IMR-90 (cell line): ENCODE data around the gene ADCY9. TPM values are rescaled to one million over a fixed set of nuclear protein-coding genes. Genes with fewer than 3 reads are reported as not detected.

Source experiments
- ATAC-seq: fragments of 200-7000 bp; cut with Tn5 transposase; 2 replicates; pipeline ENCODE4 v1.9.1; 2020; ENCODE audit warnings: low read depth, mild to moderate bottlenecking, moderate library complexity
- BruUV-seq: library from RNA; stranded (reverse); fragments of 400-500 nt; replicated peaks from 2 replicates; lab custom pipeline; 2021; lab: Mats Ljungman, UMichigan
- CTCF ChIA-PET: fragments of 300-600 bp; formaldehyde crosslinking; extraction: SDS; loops from one replicate; lab custom pipeline; 2021; ENCODE audit warnings: antibody characterized with exemption; lab: Yijun Ruan, JAX
- POLR2A ChIA-PET: fragments of 300-600 bp; sonication (Branson Sonifier 250); formaldehyde crosslinking; loops from one replicate; lab custom pipeline; 2022; ENCODE audit warnings: antibody characterized with exemption; ENCODE audit not compliant: unreplicated experiment; lab: Charles Lee
- DNase-seq: peaks from one replicate; pipeline ENCODE4 v3.0.0; 2013
- H2AFZ ChIP-seq: replicated peaks from 2 replicates; pipeline ENCODE3; 2013; ENCODE audit warnings: low read length, mild to moderate bottlenecking; ENCODE audit not compliant: poor library complexity
- H2AK5ac ChIP-seq: 2 replicates; pipeline ENCODE4 v1.6.1; 2013; ENCODE audit warnings: low read depth, low read length, inconsistent platforms
- H2AK9ac ChIP-seq: replicated peaks from 2 replicates; pipeline ENCODE3; 2013; ENCODE audit warnings: mild to moderate bottlenecking, low read depth, low read length, moderate library complexity; ENCODE audit not compliant: poor library complexity
- H2BK120ac ChIP-seq: 2 replicates; pipeline ENCODE4 v1.6.1; 2013; ENCODE audit warnings: low read depth, low read length, inconsistent platforms
- H2BK15ac ChIP-seq: 3 replicates; pipeline ENCODE4 v1.6.1; 2013; ENCODE audit warnings: low read depth, low read length, inconsistent platforms
- H2BK20ac ChIP-seq: 2 replicates; pipeline ENCODE4 v1.6.1; 2013; ENCODE audit warnings: low read depth, mild to moderate bottlenecking, inconsistent platforms, low read length, moderate library complexity
- H2BK5ac ChIP-seq: 2 replicates; pipeline ENCODE4 v1.6.1; 2013; ENCODE audit warnings: mild to moderate bottlenecking, low read depth, low read length, inconsistent platforms; ENCODE audit not compliant: poor library complexity, severe bottlenecking
- H3K14ac ChIP-seq: replicated peaks from 2 replicates; pipeline ENCODE4 v1.6.1; 2013; ENCODE audit warnings: low read depth, low read length, inconsistent platforms
- H3K18ac ChIP-seq: 2 replicates; pipeline ENCODE4 v1.6.1; 2013; ENCODE audit warnings: low read depth, low read length, control low read depth
- H3K23ac ChIP-seq: 2 replicates; pipeline ENCODE4 v1.6.1; 2013; ENCODE audit warnings: low read depth, low read length, inconsistent platforms
- H3K27ac ChIP-seq: 2 replicates; pipeline ENCODE4 v1.5.1; 2013; ENCODE audit warnings: mild to moderate bottlenecking, control low read depth, low read length; ENCODE audit not compliant: insufficient read depth
- H3K27me3 ChIP-seq: 2 replicates; pipeline ENCODE4 v1.6.1; 2013; ENCODE audit warnings: low read length; ENCODE audit not compliant: control insufficient read depth, insufficient read depth
- H3K36me3 ChIP-seq: 2 replicates; pipeline ENCODE4 v1.6.1; 2013; ENCODE audit warnings: low read length, mixed read lengths; ENCODE audit not compliant: control insufficient read depth, insufficient read depth
- H3K4ac ChIP-seq: 2 replicates; pipeline ENCODE4 v1.6.1; 2013; ENCODE audit warnings: low read depth, low read length, inconsistent platforms
- H3K4me1 ChIP-seq: 2 replicates; pipeline ENCODE4 v1.6.1; 2013; ENCODE audit warnings: low read length, mixed read lengths; ENCODE audit not compliant: control insufficient read depth, insufficient read depth
- H3K4me2 ChIP-seq: 2 replicates; pipeline ENCODE4 v1.6.1; 2013; ENCODE audit warnings: low read depth, mild to moderate bottlenecking, control low read depth, low read length, moderate library complexity
- H3K4me3 ChIP-seq: 2 replicates; pipeline ENCODE4 v1.5.1; 2013; ENCODE audit warnings: low read depth, mild to moderate bottlenecking, control low read depth, low read length, moderate library complexity; ENCODE audit not compliant: insufficient read depth
- H3K56ac ChIP-seq: 2 replicates; pipeline ENCODE4 v1.6.1; 2013; ENCODE audit warnings: low read length, inconsistent platforms; ENCODE audit not compliant: insufficient read depth; ENCODE audit errors: extremely low read depth
- H3K79me1 ChIP-seq, 2 experiments: 2 replicates each; pipeline ENCODE4 v1.6.1; 2013; ENCODE audit warnings: low read length in 2 of 2, inconsistent platforms in 1 of 2, low read depth in 1 of 2
- H3K9ac ChIP-seq: 2 replicates; pipeline ENCODE4 v1.6.1; 2013; ENCODE audit warnings: low read depth, low read length, control low read depth
- H3K9me1 ChIP-seq: 2 replicates; pipeline ENCODE4 v1.6.1; 2013; ENCODE audit warnings: low read length, inconsistent platforms; ENCODE audit not compliant: insufficient read depth
- H3K9me3 ChIP-seq: 2 replicates; pipeline ENCODE4 v1.6.1; 2013; ENCODE audit warnings: low read length; ENCODE audit not compliant: control insufficient read depth, insufficient read depth
- H4K20me1 ChIP-seq: 2 replicates; pipeline ENCODE4 v1.6.1; 2013; ENCODE audit warnings: low read length, inconsistent platforms; ENCODE audit not compliant: insufficient read depth
- H4K5ac ChIP-seq: 2 replicates; pipeline ENCODE4 v1.6.1; 2013; ENCODE audit warnings: mild to moderate bottlenecking, low read depth, low read length, control low read depth
- H4K8ac ChIP-seq, 2 experiments: 2 replicates each; pipeline ENCODE4 v1.6.1; 2013; ENCODE audit warnings: low read depth in 2 of 2, low read length in 2 of 2, control low read depth in 1 of 2, inconsistent platforms in 1 of 2
- H4K91ac ChIP-seq: 2 replicates; pipeline ENCODE4 v1.6.1; 2013; ENCODE audit warnings: low read depth, low read length, inconsistent platforms; ENCODE audit not compliant: insufficient read depth
- CEBPB ChIP-seq: IDR thresholded peaks from 2 replicates; pipeline ENCODE4 v1.6.1; 2012; ENCODE audit warnings: low read depth, low read length, improper control_type of control experiment
- MAZ ChIP-seq: IDR thresholded peaks from 2 replicates; pipeline ENCODE4 v1.6.1; 2012; ENCODE audit warnings: low read depth, mild to moderate bottlenecking, low read length, improper control_type of control experiment, moderate library complexity, borderline replicate concordance
- RFX5 ChIP-seq: IDR thresholded peaks from 2 replicates; pipeline ENCODE4 v1.8.0; 2012; ENCODE audit warnings: low read depth, mild to moderate bottlenecking, low read length, moderate library complexity
- SMC3 ChIP-seq: fragments of 150-350 bp; IDR thresholded peaks from 2 replicates; pipeline ENCODE4 v1.6.1; 2016; ENCODE audit warnings: low read depth, mild to moderate bottlenecking, antibody characterized with exemption, low read length, moderate library complexity
- WGBS, 2 experiments: methylation state at CpG; one replicate each; pipeline versions ENCODE4 v1.1.5 to v1.1.7; 2013; ENCODE audit warnings: missing lambda C conversion rate in 2 of 2; ENCODE audit not compliant: insufficient read length in 1 of 2; ENCODE audit errors: extremely low coverage in 2 of 2; 5-methylcytosine and 5-hydroxymethylcytosine counted together
- dilution Hi-C: fragments of 300-500 bp; cut with HindIII; formaldehyde crosslinking; loops from one replicate; pipeline ENCODE4 v1.14.3; 2018; ENCODE audit warnings: low sequenced_read_pairs; ENCODE audit not compliant: unreplicated experiment
- in situ Hi-C: fragments of 300-500 bp; cut with MboI; formaldehyde crosslinking; loops from 3 replicates; pipeline ENCODE4 v1.14.3; 2019; ENCODE audit warnings: low sequenced_read_pairs, inconsistent platforms, mixed read lengths
- intact Hi-C: fragments of 100-400 bp; cut with micrococcal nuclease; formaldehyde crosslinking; loops from 2 replicates; pipeline ENCODE4 v1.10.0; 2022
- polyA plus RNA-seq, 3 experiments: library from polyadenylated mRNA; depleted of rRNA; stranded (reverse); fragments of >200 nt; gene quantifications; 2 replicates each; pipeline ENCODE4 v1.2.3, GENCODE V29; 2012; ENCODE audit warnings: low replicate concordance in 1 of 3
- total RNA-seq: library from RNA; depleted of rRNA; stranded (reverse); fragments of >200 nt; gene quantifications from 2 replicates; pipeline ENCODE4 v1.2.3, GENCODE V29; 2012
- TF ChIP-seq, protein P1 (sequence below): conservative IDR thresholded peaks from 2 replicates; pipeline ENCODE4 v1.5.1; 2012; ENCODE audit warnings: mild to moderate bottlenecking, low read depth, low read length, improper control_type of control experiment
- TF ChIP-seq, protein P2 (sequence below): fragments of 150-350 bp; IDR thresholded peaks from 2 replicates; pipeline ENCODE4 v1.6.1; 2017; ENCODE audit warnings: mild to moderate bottlenecking, antibody characterized with exemption, low read length, low read depth

ADCY9 gene
- total and polyA plus RNA-seq, 2 of the 4 experiments (the other 2 are of a cell fraction) = 5.4 to 12.5 TPM

DNA sequence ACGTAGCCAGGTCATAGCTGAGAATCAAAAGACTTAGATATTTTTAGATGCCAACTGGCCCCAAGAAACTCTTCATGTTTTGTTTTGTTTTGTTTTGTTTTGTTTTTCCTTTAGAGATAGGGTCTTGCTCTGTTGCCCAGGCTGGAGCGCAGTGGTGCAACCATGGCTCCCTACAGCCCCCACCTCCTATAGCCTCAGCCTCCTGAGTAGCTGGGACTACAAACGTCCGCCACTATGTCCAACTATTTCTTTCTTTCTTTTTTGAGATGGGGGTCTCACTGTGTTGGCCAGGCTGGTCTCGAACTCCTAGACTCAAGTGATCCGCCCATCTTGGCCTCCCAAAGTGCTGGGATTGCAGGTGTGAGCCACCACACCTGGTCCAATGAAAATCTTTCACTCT, 107.1 kb downstream of the ADCY9 start:
- no peak overlapping the region; the same call in 1 of the 2 replicates for H3K4ac ChIP-seq
- no peaks in the 10 kb centered on the region for H3K9me3 ChIP-seq
- TF ChIP-seq SMC3 = no peak
- TF ChIP-seq, protein P1, sequence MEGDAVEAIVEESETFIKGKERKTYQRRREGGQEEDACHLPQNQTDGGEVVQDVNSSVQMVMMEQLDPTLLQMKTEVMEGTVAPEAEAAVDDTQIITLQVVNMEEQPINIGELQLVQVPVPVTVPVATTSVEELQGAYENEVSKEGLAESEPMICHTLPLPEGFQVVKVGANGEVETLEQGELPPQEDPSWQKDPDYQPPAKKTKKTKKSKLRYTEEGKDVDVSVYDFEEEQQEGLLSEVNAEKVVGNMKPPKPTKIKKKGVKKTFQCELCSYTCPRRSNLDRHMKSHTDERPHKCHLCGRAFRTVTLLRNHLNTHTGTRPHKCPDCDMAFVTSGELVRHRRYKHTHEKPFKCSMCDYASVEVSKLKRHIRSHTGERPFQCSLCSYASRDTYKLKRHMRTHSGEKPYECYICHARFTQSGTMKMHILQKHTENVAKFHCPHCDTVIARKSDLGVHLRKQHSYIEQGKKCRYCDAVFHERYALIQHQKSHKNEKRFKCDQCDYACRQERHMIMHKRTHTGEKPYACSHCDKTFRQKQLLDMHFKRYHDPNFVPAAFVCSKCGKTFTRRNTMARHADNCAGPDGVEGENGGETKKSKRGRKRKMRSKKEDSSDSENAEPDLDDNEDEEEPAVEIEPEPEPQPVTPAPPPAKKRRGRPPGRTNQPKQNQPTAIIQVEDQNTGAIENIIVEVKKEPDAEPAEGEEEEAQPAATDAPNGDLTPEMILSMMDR = no peak
- TF ChIP-seq, protein P2, sequence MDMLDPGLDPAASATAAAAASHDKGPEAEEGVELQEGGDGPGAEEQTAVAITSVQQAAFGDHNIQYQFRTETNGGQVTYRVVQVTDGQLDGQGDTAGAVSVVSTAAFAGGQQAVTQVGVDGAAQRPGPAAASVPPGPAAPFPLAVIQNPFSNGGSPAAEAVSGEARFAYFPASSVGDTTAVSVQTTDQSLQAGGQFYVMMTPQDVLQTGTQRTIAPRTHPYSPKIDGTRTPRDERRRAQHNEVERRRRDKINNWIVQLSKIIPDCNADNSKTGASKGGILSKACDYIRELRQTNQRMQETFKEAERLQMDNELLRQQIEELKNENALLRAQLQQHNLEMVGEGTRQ = no peak
- TF ChIP-seq MAZ = no peak
- no peak for TF ChIP-seq CEBPB
- TF ChIP-seq RFX5 = no peak
- H2AFZ ChIP-seq = no peak overlapping the region
- H3K27ac ChIP-seq = no peak overlapping the region
- no peak overlapping the region for H4K5ac ChIP-seq
- no peaks in the 10 kb centered on the region for H3K27me3 ChIP-seq
- no TSS peak for BruUV-seq
- no peak overlapping the region for H3K9ac ChIP-seq
- no peaks in the 10 kb centered on the region for H4K20me1 ChIP-seq
- no peak overlapping the region for H4K91ac ChIP-seq
- no peak overlapping the region for H2BK20ac ChIP-seq
- H3K14ac ChIP-seq = no peak overlapping the region
- peaks cover 20% of the 10 kb centered on the region for H3K4me1 ChIP-seq
- WGBS, 2 experiments = 100% methylated on average over 1 of the region's 6 CpGs; no CpG with 5 or more reads in 1 of the 2 experiments
- ChIA-PET CTCF (no interaction called here), POLR2A (no interaction called here)
- 0 out of 2 replicates have a peak, but pooled peaks cover 2% of the 10 kb centered on the region for H3K36me3 ChIP-seq
- no peak overlapping the region for H3K4me2 ChIP-seq
- no peak overlapping the region for H2BK120ac ChIP-seq
- H2BK15ac ChIP-seq = no peak overlapping the region
- dilution Hi-C loops (no loop called here), in situ Hi-C loops (no loop called here), intact Hi-C loops (no loop called here)
- no peak overlapping the region for H3K56ac ChIP-seq
- H2AK5ac ChIP-seq = 0 out of 2 replicates have a peak overlapping the region, but pooled peaks have one; percentile 44
- H2AK9ac ChIP-seq = no peak overlapping the region
- no peak overlapping the region for H3K18ac ChIP-seq
- no peak overlapping the region for H3K23ac ChIP-seq
- no peak overlapping the region for H4K8ac ChIP-seq
- H3K9me1 ChIP-seq = peaks cover 25% of the 10 kb centered on the region
- DNase-seq = no peak
- no peak overlapping the region for H2BK5ac ChIP-seq
- ATAC-seq = no peak
- H3K79me1 ChIP-seq = peaks cover 42 to 85% of the 10 kb centered on the region in 2 experiments
- H3K4me3 ChIP-seq = no peak overlapping the region
